GM12892 (cell line): ENCODE data around the gene DNAH14.

ENCODE experiments used
- POLR2A ChIP-seq: IDR thresholded peaks from 2 replicates; pipeline ENCODE4 v1.6.1; 2011; ENCODE audit warnings: low read depth, low read length, control low read depth
- POLR2AphosphoS5 ChIP-seq: IDR thresholded peaks from 2 replicates; pipeline ENCODE4 v1.6.1; 2011; ENCODE audit warnings: low read depth, low read length, control low read depth
- TAF1 ChIP-seq: IDR thresholded peaks from 2 replicates; pipeline ENCODE4 v1.6.1; 2011; ENCODE audit warnings: low read depth, mild to moderate bottlenecking, control low read depth, low read length, borderline replicate concordance

DNA sequence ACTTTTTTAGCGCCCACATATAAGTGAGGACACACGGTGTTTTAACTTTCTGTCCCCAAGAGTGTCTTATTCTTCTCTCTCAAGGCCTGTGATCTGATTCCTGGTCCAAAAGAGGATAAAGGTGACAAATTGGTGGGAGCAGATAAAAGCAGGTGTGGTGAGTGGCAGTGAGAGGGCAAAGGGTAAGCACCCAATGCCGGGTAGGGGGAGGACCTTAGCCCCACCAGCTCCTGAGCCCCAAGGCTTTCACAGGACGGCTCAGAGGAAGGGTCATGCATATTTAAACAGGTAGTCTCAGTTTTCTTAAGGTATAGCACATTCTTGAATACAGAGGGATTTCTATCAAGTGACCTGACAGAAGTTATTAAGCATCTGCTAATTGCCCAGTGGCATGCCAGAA is 478.8 kb downstream of the DNAH14 start:
- TF ChIP-seq POLR2A (no peak), POLR2AphosphoS5 (no peak), TAF1 (no peak)
